ENCODE measurements around the gene CLTCL1.
"Not testable (repeated sequence)": the region's sequence is repeated elsewhere in the genome, so short reads cannot be mapped to it uniquely, and the experiment has no call there.

CLTCL1 gene

DNA sequence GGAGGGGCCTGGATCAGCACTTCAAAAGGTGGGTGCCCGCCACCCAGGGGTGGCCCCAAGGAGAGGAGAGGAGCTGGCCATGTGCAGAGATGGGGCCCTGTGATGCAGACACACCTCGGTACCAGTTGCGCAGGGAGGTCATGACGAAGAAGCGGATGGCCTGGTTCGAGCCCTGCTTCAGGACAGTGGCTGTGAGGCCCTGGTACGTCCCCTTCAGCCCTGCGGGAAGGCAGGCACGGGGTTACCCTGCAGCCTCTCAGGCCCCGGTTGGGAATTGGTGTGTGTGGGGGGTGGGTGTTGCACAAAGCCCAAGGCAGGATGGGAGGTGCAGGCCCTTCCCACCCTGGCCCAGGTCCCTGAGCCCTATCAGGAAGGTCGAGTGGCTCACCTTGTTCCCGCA lies 114.8 kb downstream of the CLTCL1 start:
- DNase-seq = no peak

DNA sequence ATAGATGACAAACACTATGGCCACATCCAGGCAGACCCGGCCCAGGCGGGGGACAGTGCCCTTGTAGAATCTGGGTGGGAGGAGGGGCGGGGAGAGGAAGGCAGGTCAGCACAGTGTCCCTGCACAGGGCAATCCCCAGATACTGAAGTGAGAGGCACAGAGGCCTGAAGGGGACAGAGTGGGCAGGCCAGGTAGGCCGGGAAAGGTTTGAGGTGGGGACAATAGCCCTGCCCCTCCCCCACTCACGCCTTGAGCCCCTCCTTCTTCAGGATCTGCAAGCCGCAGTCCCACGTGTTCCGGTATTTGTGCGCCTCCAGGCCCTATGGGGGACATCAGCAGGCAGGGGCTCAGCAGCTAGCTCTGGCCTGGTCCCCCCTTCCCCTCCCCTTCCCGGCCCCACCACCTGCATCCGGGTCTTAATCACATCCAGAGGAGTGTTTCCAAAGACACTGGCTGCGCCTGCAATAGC lies 115.3 kb downstream of the CLTCL1 start:
- DNase-seq = no peak

DNA sequence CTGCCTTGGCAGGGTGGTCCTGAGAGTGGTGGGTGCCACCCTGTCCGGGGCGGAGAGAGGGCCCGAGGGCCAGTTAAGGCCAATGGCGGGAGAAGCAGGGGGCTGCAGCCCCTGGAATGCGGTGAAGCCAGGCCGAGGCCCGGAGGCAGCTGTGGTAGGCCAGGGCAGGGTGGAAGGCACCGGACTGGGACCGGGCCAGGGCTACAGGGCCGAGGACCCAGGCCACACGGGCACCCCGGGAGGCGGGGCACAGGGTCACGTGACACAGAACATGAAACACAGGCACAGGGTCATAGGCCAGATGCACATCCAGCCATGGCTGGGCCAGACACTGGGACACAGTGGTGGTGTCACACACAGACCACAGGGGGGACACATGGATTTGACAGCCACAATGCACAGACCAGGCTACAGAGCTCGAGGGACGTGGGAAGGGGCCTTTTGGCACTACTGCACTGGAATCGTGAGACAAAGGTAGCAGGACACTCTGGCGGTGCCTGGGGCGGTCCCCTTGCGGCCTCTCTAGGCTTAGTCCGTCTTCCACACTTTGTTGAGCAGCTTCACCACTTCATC lies 115.8 kb downstream of the CLTCL1 start:
- no peak for DNase-seq

GRCh38 chr22:19175026-19175601 lies 116.4 kb downstream of the CLTCL1 start:
- DNase-seq = no peak

DNA sequence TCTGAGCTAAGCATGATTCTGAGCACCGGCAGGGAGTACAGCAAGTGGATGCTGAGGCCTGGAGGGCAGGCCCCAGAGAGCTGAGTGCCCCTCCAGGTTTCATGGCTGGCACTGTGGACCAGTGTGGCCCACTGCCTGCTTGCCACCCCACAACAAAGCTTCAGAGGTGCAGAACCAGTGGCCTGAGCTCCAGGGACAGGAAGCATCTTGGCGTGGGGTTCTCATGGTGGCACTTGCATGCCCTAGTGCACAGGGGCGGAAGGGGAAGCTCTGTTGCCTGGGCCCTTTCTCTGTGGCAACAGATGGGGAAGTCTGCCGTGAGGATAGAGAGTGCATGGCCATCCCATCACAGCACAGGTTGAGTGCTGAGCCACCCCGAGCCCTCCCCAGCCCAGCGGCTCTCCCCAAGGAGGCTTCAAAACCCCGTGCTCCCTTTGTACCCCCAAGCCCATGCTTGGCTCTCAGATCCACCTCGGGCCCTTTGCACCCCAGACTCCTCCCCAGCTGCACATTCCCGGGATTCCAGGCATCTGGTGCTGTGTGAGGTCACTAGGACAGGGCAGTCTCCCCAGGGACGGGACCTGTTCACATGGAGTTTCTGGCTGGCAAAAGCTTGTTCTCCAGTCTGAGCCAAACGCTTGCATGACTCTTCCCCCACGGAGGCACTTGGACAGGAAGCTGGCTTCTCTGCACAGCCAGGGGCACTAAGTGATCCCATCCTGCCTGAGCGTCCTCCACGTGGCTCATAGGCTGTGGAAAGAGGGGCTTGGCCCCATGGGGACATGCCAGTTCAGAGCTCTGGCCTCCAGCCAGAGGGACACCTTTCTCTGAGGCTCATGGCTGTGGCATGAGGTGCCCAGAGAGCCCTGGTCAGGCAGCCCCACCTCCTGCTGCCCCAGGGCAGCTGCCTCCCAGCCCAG lies 117.2 kb downstream of the CLTCL1 start:
- no peak for DNase-seq

GRCh38 chr22:19173047-19174035 lies 118.2 kb downstream of the CLTCL1 start:
- DNase-seq = no peak

GRCh38 chr22:19172213-19173046 lies 119.1 kb downstream of the CLTCL1 start:
- no peak for DNase-seq

DNA sequence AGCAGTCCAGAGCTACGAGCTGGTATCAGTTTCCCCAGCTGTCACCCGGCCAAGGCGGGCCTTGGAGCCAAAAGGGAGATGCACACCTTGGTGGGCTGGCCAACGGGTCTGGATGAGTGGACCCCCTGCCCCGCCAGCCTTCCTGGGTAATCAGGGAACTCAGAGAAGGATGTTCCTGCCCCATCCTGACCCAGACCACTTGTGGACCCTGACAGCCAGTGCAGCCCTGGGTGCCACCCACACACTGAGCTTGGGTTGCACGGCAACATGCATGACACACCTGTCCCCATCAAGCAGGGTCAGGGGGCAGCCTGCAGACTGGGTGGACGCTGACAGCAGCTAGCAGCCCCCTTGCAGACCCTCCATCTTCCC lies 121.6 kb downstream of the CLTCL1 start:
- no peak for DNase-seq

DNA sequence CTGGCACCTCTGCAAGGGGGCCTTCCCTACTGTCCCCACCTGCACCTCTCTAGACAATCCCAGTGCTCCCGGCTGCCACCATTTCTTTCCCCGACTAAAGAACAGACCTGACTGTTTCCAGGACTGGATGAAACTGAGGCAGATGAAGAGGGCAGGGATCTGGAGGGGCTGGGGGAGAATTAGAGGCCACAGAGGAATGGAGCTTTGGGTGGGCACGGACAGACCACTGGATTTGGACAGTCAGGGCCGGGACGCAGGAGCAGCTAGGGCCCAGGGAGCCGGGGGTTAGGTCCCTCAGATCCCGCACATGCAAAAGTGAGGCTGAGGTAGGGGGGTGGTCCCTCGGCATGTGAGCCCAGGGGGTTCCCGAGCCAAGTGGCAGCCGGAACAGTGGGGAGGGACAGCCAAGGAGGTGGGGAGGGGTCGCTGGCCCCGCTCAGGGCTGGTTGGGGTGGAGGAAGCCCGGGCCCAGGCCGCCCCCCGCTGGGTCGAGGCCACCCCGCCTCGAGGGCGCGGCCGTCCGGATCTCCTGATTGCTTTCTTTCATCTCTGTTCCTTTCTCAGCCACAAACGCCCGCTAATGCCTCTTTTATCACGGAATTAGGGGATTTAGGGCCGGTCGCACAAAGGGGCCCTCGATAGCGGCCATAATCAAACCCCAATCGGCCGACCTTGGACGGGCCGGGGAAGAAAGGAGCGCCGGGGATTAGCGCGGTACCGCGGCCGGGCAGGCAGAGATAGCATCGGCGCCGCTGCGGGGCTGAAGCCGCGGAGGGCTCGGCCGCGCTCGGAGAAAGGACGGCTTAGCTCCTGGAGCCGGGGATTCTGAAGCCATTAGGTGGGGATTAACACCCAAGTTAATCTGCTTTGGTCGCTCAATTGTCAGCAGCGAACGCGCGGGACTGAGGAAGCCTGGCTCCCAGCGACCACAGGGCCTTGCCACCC lies 122.2 kb downstream of the CLTCL1 start:
- no peak for DNase-seq

DNA sequence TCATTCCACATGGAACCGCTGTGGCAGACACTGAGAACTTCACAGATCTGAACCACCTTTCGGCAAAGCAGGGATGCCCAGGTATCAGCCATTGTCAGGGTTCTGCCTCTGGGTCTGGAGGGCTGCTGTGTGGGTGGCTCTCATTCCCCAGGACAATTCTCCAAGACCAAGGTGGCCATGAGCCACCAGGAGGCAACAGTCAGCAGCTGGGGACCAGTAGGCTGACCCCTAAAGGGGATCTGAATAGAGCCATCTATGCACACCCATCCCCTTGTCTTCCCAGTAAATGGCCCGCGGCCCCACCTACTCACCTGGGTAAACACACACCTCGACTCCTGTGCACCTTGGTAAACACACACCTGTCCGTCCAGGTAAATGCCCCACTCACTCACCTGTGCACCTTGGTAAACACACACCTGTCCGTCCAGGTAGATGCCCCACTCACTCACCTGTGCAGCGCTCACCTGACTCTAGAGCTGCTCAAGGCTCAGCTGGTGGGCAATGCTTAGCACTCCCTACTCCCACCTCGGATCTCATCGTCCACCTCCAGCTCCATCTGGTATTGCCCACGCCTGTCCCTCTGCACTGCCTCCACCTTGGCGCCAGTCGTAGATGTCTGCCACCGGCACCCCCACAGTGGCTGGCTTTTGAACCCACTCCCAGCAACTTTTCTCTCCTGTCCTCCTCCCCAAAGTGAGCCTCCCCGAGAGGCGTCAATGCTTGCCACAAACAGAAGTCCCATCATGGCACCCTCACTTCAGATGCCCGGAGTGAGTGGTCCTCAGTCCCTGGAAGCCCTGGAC lies 123.2 kb downstream of the CLTCL1 start:
- DNase-seq = no peak

DNA sequence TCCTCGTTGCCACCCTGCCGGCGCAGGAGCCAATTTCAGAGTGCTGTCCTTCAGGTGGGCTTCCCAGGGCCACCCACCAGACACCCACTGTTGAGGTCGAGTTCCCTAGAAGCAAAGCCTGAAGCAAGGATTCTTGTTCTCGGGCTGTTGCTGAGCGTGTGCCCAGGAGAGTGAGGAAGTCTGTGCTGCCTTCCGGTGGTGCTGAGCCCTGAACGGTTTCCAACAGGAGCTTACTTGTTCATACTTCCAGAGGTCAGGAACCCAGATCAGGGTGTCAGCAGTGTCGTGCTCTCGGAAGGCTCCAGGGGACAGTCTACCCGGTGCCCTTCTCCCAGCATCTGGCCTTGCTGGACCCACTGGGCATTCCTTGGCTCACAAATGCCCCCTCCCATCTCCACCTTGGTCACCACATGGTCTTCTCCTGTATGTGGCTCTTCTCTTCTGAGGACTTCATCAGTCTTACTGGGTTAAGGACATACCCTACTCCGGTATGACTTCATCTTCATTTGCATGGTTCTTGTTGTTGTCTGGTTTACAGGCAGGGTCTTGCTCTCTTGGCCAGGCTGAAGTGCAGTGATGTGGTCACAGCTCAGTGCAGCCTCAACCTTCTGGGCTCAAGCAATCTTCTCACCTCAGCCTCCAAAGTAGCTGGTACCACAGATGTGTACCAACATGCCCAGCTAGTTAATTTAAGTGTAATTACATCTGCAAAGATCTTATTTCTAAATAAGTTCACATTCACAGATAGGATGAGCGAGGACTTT lies 124.2 kb downstream of the CLTCL1 start:
- no peak for DNase-seq

DNA sequence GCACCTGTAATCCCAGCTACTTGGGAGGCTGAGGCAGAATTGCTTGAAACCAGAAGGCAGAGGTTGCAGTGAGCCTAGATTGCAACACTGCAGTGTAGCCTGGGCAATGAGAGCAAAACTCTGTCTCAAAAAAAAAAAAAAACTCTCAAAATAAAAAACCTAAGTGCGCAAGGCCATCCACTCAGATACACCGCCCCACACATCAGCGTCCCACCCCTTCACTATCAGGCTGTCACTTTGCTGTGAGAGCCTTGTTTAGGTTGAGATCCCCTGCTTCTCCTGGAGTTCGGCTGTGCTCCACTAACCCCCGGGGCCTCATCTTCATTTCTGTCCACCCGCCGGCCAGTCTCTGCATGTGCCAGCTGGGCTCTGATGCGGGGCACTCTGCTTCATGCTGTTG lies 125.1 kb downstream of the CLTCL1 start:
- no peak for DNase-seq

GRCh38 chr22:19164425-19164824 lies 127.1 kb downstream of the CLTCL1 start:
- DNase-seq = no peak

DNA sequence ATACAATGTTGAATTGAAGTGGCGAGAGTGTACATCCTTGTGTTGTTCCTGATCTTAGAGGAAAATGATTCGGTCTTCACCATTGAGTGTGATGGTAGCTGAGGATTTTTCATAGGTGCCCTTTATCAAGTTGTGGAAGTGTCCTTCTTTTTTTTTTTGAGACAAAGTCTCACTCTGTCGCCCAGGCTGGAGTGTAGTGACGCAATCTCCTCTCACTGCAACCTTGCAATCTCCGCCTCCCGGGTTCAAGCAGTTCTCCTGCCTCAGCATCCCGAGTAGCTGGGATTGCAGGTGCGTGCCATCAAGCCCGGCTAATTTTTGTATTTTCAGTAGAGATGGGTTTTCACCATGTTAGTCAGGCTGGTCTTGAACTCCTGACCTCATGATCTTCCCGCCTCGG lies 132.9 kb downstream of the CLTCL1 start:
- DNase-seq = not testable (repeated sequence)

DNA sequence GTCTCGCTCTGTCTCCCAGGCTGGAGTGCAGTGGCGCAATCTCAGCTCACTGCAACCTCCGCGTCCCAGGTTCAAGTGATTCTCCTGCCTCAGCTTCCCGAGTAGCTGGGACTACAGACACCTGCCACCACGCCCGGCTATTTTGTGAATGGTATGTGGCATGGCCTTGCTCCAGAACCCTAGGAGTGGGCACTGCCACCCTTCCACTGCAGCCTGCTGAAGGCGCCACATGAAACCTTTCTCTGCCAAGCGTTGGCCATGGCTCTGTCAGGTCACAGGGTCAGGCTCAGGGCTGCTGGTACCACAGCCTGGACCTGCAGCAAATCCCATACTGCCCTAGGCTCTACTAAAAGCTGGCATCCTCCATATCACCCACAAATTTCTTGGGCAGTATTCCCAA lies 135.4 kb downstream of the CLTCL1 start:
- DNase-seq = not testable (repeated sequence)

DNA sequence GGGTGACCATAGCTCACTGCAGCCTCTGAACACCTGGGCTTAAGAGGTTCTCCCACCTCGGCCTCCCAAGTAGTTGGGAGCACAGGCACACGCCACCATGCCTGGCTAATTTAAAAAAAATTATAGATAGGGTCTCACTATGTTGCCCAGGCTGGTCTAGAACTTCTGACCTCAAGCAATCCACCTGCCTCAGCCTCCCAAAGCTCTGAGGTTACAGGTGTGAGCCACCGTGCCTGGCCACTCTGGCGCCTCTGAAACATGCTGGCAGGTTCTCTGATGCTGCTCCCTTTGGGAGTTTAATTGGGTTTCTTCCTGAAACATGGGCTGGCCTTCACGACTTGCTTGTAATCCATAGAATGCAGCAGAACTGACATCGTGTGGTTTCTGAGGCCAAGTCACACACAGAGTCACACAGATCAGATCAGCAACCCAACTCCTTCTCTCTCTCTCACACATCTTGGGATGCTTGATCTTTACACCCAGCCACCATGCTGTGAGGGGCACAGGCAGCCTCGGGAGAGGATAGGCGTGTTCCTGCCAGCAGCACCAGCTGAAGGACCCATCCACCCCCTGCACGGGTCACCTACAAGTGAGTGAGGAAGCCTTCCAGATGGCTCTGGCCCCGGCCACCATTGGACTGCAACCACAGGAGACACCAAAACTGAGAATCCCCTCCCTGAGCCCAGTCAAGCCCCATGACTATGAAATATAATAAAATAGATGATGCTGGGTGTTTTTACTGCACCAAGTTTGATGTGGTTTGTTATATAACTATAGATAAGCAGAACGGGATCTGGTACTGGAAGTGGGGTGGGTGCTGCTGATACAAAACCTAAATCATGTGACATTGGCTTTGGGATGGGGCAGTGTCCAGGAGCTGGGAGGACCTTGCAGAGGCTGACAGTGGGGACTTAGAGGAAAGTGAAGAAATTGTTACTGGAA lies 138.3 kb downstream of the CLTCL1 start:
- no peak for DNase-seq
